H1 (cell line): ENCODE data around the gene HMGN3. TPM values are rescaled to one million over a fixed set of nuclear protein-coding genes. Genes with fewer than 3 reads are reported as not detected.

ENCODE experiments used
- CTBP2 ChIP-seq: IDR thresholded peaks from 2 replicates; pipeline ENCODE4 v1.7.0; 2011; ENCODE audit warnings: borderline replicate concordance, mild to moderate bottlenecking, moderate library complexity, mixed read lengths, low read length; ENCODE audit not compliant: insufficient read depth, insufficient read length
- RNF2 ChIP-seq: fragments of 200-900, 300-1000 bp; sonication (generic); IDR thresholded peaks from 2 replicates; pipeline ENCODE4 v1.7.1; 2016; ENCODE audit warnings: borderline replicate concordance, low read depth, mild to moderate bottlenecking, antibody characterized with exemption, low read length; ENCODE audit not compliant: poor library complexity, severe bottlenecking; ENCODE audit errors: missing control alignments
- SRF ChIP-seq: IDR thresholded peaks from 2 replicates; pipeline ENCODE4 v1.6.1; 2011; ENCODE audit warnings: mild to moderate bottlenecking, low read depth, low read length, moderate library complexity
- polyA plus RNA-seq, 7 experiments: library from polyadenylated mRNA; depleted of rRNA in 3 of 7; stranded (reverse) in 5 of 7; unstranded in 2 of 7; fragments of >200 nt in 5 of 7; fragments of 200-250 nt in 2 of 7; gene quantifications; 1 replicate in 5 of 7; 2 replicates in 1 of 7; 4 replicates in 1 of 7; pipeline versions ENCODE4 v1.2.1 to v1.2.3, GENCODE V29; 2011 to 2013; ENCODE audit warnings: missing spikeins in 2 of 7, mixed read lengths in 2 of 7
- total RNA-seq: library from RNA; stranded (reverse); fragmentation: NEBNext Ultra II Directional; extraction: Animal tissue kit (Norgen Biotek cat#: 25700); gene quantifications from 2 replicates; pipeline ENCODE4 v1.2.1, GENCODE V29; 2021
- TF ChIP-seq, protein P1 (sequence below): IDR thresholded peaks from 2 replicates; pipeline ENCODE4 v1.6.1; 2012; ENCODE audit warnings: inconsistent platforms

The HMGN3 gene
- total and polyA plus RNA-seq, 2 of the 8 experiments (the other 6 are each of a cell fraction or from before 2014, with no cell fraction given) = 84.4 to 167 TPM

DNA sequence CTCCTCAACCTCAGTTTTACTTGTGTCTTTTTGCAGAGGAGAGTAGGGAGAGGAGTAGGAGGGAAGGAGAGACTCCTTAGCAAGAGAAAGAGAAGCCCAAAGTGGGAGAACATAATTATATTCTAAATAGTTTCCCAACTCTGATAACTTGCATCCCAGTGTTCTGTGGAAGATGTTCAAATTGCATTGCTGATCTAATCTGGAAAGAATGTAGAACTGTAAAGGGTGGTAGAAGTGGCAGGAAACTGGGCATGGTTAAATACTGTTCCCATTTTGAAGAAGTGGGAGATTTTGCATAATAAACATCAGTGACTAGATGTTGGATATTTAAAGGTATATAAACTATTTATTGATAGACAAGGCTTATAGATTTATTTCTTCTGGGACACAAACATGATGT, 42.6 kb upstream of the HMGN3 start (continued):
- TF ChIP-seq SRF (no peak), RNF2 (no peak), CTBP2 (no peak)
- TF ChIP-seq, protein P1, sequence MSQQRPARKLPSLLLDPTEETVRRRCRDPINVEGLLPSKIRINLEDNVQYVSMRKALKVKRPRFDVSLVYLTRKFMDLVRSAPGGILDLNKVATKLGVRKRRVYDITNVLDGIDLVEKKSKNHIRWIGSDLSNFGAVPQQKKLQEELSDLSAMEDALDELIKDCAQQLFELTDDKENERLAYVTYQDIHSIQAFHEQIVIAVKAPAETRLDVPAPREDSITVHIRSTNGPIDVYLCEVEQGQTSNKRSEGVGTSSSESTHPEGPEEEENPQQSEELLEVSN = no peak
